H1 (cell line): ENCODE measurements around the gene OR2H1. TPM values are rescaled to one million over a fixed set of nuclear protein-coding genes. Genes with fewer than 3 reads are reported as not detected.

ENCODE experiments used
- CTCF ChIA-PET: fragments of 300-600 bp; sonication (Branson Sonifier 250); formaldehyde crosslinking; loops from one replicate; lab custom pipeline; 2021; ENCODE audit not compliant: partially characterized antibody; lab: Charles Lee
- POLR2A ChIA-PET: fragments of 300-600 bp; sonication (Branson Sonifier 250); formaldehyde crosslinking; loops from one replicate; lab custom pipeline; 2021; ENCODE audit warnings: inconsistent platforms; ENCODE audit not compliant: partially characterized antibody; lab: Charles Lee
- DNase-seq, 2 experiments: peaks; one replicate each; pipeline versions ENCODE4 v3.0.0 to v3.0.0-alpha.2; 2010 to 2022; ENCODE audit warnings: low spot score in 2 of 2, low read depth in 1 of 2, mixed read lengths in 1 of 2
- FAIRE-seq: peaks from 2 replicates; lab custom pipeline; 2011; peaks lifted over from hg19 to GRCh38; lab: Jason Lieb, UNC
- H2AFZ ChIP-seq: 2 replicates; pipeline ENCODE4 v1.8.1; 2012; ENCODE audit warnings: low read length, inconsistent platforms
- H2AK5ac ChIP-seq: 2 replicates; pipeline ENCODE4 v1.6.1; 2013; ENCODE audit warnings: low read depth, low read length
- H2BK120ac ChIP-seq: replicated peaks from 2 replicates; pipeline ENCODE3; 2013; ENCODE audit warnings: low read depth, low read length, inconsistent platforms
- H2BK12ac ChIP-seq: 2 replicates; pipeline ENCODE4 v1.6.1; 2013; ENCODE audit warnings: low read depth, low read length
- H2BK15ac ChIP-seq: 2 replicates; pipeline ENCODE4 v1.6.1; 2013; ENCODE audit warnings: low read length
- H2BK20ac ChIP-seq: 2 replicates; pipeline ENCODE4 v1.6.1; 2013; ENCODE audit warnings: low read length
- H2BK5ac ChIP-seq: 2 replicates; pipeline ENCODE4 v1.6.1; 2013; ENCODE audit warnings: low read depth, low read length
- H3K14ac ChIP-seq: 2 replicates; pipeline ENCODE4 v1.6.1; 2013; ENCODE audit warnings: inconsistent platforms; ENCODE audit not compliant: insufficient read length
- H3K18ac ChIP-seq: 2 replicates; pipeline ENCODE4 v1.6.1; 2013; ENCODE audit warnings: low read length; ENCODE audit errors: extremely low read depth
- H3K23ac ChIP-seq: 2 replicates; pipeline ENCODE4 v1.6.1; 2013; ENCODE audit warnings: inconsistent platforms; ENCODE audit not compliant: insufficient read length
- H3K23me2 ChIP-seq: 2 replicates; pipeline ENCODE4 v1.6.1; 2013; ENCODE audit warnings: low read depth, low read length
- H3K27ac ChIP-seq: 2 replicates; pipeline ENCODE4 v1.6.1; 2011; ENCODE audit warnings: low read depth, low read length, inconsistent platforms
- H3K27me3 ChIP-seq, 4 experiments: replicated peaks in 1 of 4; 1 replicate in 1 of 4; 2 replicates in 3 of 4; pipeline versions ENCODE4 v1.6.1 to v1.8.1; 2011 to 2013; ENCODE audit warnings: low read length in 3 of 4, mild to moderate bottlenecking in 3 of 4, inconsistent platforms in 2 of 4, mixed read lengths in 2 of 4, moderate library complexity in 1 of 4; ENCODE audit not compliant: control insufficient read depth in 3 of 4, insufficient read depth in 3 of 4; ENCODE audit errors: extremely low read depth in 1 of 4
- H3K36me3 ChIP-seq, 4 experiments: 2 replicates each; pipeline versions ENCODE4 v1.6.1 to v1.8.1; 2011 to 2013; ENCODE audit warnings: mild to moderate bottlenecking in 4 of 4, low read length in 3 of 4, moderate library complexity in 2 of 4, control low read depth in 1 of 4, inconsistent platforms in 1 of 4; ENCODE audit not compliant: insufficient read depth in 4 of 4, control insufficient read depth in 2 of 4
- H3K4ac ChIP-seq: replicated peaks from 2 replicates; pipeline ENCODE3; 2013; ENCODE audit warnings: low read length, low read depth, mixed read lengths, inconsistent platforms; ENCODE audit not compliant: insufficient read length
- H3K4me1 ChIP-seq, 4 experiments: replicated peaks in 1 of 4; 1 replicate in 1 of 4; 2 replicates in 3 of 4; pipeline versions ENCODE4 v1.6.1 to v1.8.1; 2011 to 2013; ENCODE audit warnings: low read length in 3 of 4, inconsistent platforms in 2 of 4, mixed read lengths in 1 of 4; ENCODE audit not compliant: insufficient read depth in 4 of 4, control insufficient read depth in 3 of 4
- H3K4me2 ChIP-seq, 2 experiments: 2 replicates each; pipeline versions ENCODE4 v1.6.1 to v1.8.1; 2011 to 2013; ENCODE audit warnings: low read depth in 2 of 2, low read length in 2 of 2, control low read depth in 1 of 2, inconsistent platforms in 1 of 2, mild to moderate bottlenecking in 1 of 2; ENCODE audit not compliant: insufficient read depth in 1 of 2
- H3K4me3 ChIP-seq, 4 experiments: fragments of 200-600, 300-600 bp in 1 of 4; sonication (generic), shearing (Covaris generic), sonication (Bioruptor Twin) in 1 of 4; 2 replicates each; pipeline versions ENCODE4 v1.5.1 to v1.8.1; 2011 to 2016; ENCODE audit warnings: low read length in 4 of 4, low read depth in 3 of 4, control low read depth in 2 of 4, inconsistent platforms in 2 of 4, mild to moderate bottlenecking in 2 of 4, mixed read lengths in 1 of 4, moderate library complexity in 1 of 4; ENCODE audit not compliant: insufficient read depth in 2 of 4; ENCODE audit errors: extremely low read depth in 1 of 4
- H3K56ac ChIP-seq: replicated peaks from 2 replicates; pipeline ENCODE3; 2013; ENCODE audit warnings: low read depth, mild to moderate bottlenecking, mixed read lengths, low read length, inconsistent platforms; ENCODE audit not compliant: insufficient read length
- H3K79me1 ChIP-seq: 2 replicates; pipeline ENCODE4 v1.6.1; 2013; ENCODE audit warnings: low read depth, low read length, control low read depth
- H3K79me2 ChIP-seq, 2 experiments: 2 replicates each; pipeline versions ENCODE4 v1.6.1 to v1.8.1; 2012 to 2013; ENCODE audit warnings: low read length in 2 of 2, mild to moderate bottlenecking in 2 of 2, inconsistent platforms in 1 of 2; ENCODE audit not compliant: insufficient read depth in 2 of 2, control insufficient read depth in 1 of 2
- H3K9ac ChIP-seq, 4 experiments: replicated peaks in 1 of 4; 1 replicate in 1 of 4; 2 replicates in 3 of 4; pipeline versions ENCODE4 v1.6.1 to v1.8.1; 2011 to 2013; ENCODE audit warnings: low read depth in 3 of 4, low read length in 3 of 4, control low read depth in 2 of 4, mild to moderate bottlenecking in 2 of 4, moderate library complexity in 2 of 4, inconsistent platforms in 1 of 4; ENCODE audit errors: extremely low read depth in 1 of 4
- H3K9me3 ChIP-seq, 2 experiments: 2 replicates each; pipeline versions ENCODE4 v1.6.1 to v1.8.1; 2012 to 2013; ENCODE audit warnings: mild to moderate bottlenecking in 2 of 2, moderate library complexity in 2 of 2, control low read depth in 1 of 2, inconsistent platforms in 1 of 2, low read depth in 1 of 2, low read length in 1 of 2, mixed read lengths in 1 of 2; ENCODE audit not compliant: insufficient read depth in 2 of 2
- H4K20me1 ChIP-seq, 2 experiments: replicated peaks in 1 of 2; 2 replicates each; pipeline versions ENCODE3 to v1.8.1; 2011 to 2013; ENCODE audit warnings: inconsistent platforms in 2 of 2, low read length in 2 of 2, mild to moderate bottlenecking in 1 of 2; ENCODE audit not compliant: insufficient read depth in 2 of 2, control insufficient read depth in 1 of 2
- H4K5ac ChIP-seq: 2 replicates; pipeline ENCODE4 v1.6.1; 2013; ENCODE audit warnings: low read length, low read depth, mixed read lengths, inconsistent platforms; ENCODE audit not compliant: insufficient read length
- H4K8ac ChIP-seq: 2 replicates; pipeline ENCODE4 v1.8.0; 2013; ENCODE audit warnings: mild to moderate bottlenecking, moderate library complexity, low read length, inconsistent platforms; ENCODE audit not compliant: insufficient read depth; ENCODE audit errors: extremely low read depth
- H4K91ac ChIP-seq: replicated peaks from 2 replicates; pipeline ENCODE3; 2013; ENCODE audit warnings: low read length, mixed read lengths, inconsistent platforms; ENCODE audit not compliant: insufficient read length
- ATF2 ChIP-seq: IDR thresholded peaks from 2 replicates; pipeline ENCODE4 v1.6.1; 2012; ENCODE audit warnings: low read length, inconsistent platforms
- ATF3 ChIP-seq: IDR thresholded peaks from 2 replicates; pipeline ENCODE4 v1.6.1; 2011; ENCODE audit warnings: low read depth, mild to moderate bottlenecking, low read length; ENCODE audit not compliant: insufficient read depth
- FOSL1 ChIP-seq: IDR thresholded peaks from 2 replicates; pipeline ENCODE4 v1.6.1; 2011; ENCODE audit warnings: mild to moderate bottlenecking, low read depth, low read length, moderate library complexity; ENCODE audit not compliant: insufficient read depth
- GTF2F1 ChIP-seq: IDR thresholded peaks from 2 replicates; pipeline ENCODE4 v1.6.1; 2012; ENCODE audit warnings: low read depth, low read length, improper control_type of control experiment, borderline replicate concordance
- HDAC6 ChIP-seq: IDR thresholded peaks from one replicate; pipeline ENCODE4 v1.7.1; 2012; ENCODE audit warnings: low read depth, mild to moderate bottlenecking, inconsistent platforms, low read length, moderate library complexity
- NANOG ChIP-seq: IDR thresholded peaks from 2 replicates; pipeline ENCODE4 v1.6.1; 2011; ENCODE audit warnings: low read length, low read depth, mild to moderate bottlenecking, inconsistent platforms; ENCODE audit not compliant: insufficient read depth, poor library complexity, severe bottlenecking
- RBBP5 ChIP-seq: IDR thresholded peaks from 2 replicates; pipeline ENCODE4 v1.7.1; 2012; ENCODE audit warnings: low read depth, mild to moderate bottlenecking, inconsistent platforms, low read length, moderate library complexity, borderline replicate concordance
- RNF2 ChIP-seq: fragments of 200-900, 300-1000 bp; sonication (generic); IDR thresholded peaks from 2 replicates; pipeline ENCODE4 v1.7.1; 2016; ENCODE audit warnings: borderline replicate concordance, low read depth, mild to moderate bottlenecking, antibody characterized with exemption, low read length; ENCODE audit not compliant: poor library complexity, severe bottlenecking; ENCODE audit errors: missing control alignments
- SAP30 ChIP-seq: fragments of 300-600 bp; sonication (generic); IDR thresholded peaks from 2 replicates; pipeline ENCODE4 v1.7.1; 2012; ENCODE audit warnings: low read length, moderate library complexity, mild to moderate bottlenecking, inconsistent platforms; ENCODE audit not compliant: insufficient read depth, insufficient replicate concordance
- SP4 ChIP-seq: IDR thresholded peaks from 2 replicates; pipeline ENCODE4 v1.6.1; 2012; ENCODE audit warnings: low read length, inconsistent platforms
- TAF1 ChIP-seq: IDR thresholded peaks from 2 replicates; pipeline ENCODE4 v1.6.1; 2011; ENCODE audit warnings: mild to moderate bottlenecking, low read depth, low read length
- WGBS, 2 experiments: shearing (Covaris generic) in 1 of 2; methylation state at CpG; one replicate each; pipeline versions ENCODE4 v1.1.6 to v1.1.7; 2013 to 2015; ENCODE audit warnings: low lambda C conversion rate in 2 of 2, mixed read lengths in 2 of 2, inconsistent platforms in 1 of 2, low coverage in 1 of 2, missing lambda C conversion rate in 1 of 2; ENCODE audit not compliant: insufficient replicate concordance in 2 of 2, insufficient coverage in 1 of 2, insufficient read length in 1 of 2; ENCODE audit errors: extremely low coverage in 1 of 2, missing lambda C conversion rate in 1 of 2; 5-methylcytosine and 5-hydroxymethylcytosine counted together
- polyA plus RNA-seq, 7 experiments: library from polyadenylated mRNA; depleted of rRNA in 3 of 7; stranded (reverse) in 5 of 7; unstranded in 2 of 7; fragments of >200 nt in 5 of 7; fragments of 200-250 nt in 2 of 7; gene quantifications; 1 replicate in 5 of 7; 2 replicates in 1 of 7; 4 replicates in 1 of 7; pipeline versions ENCODE4 v1.2.1 to v1.2.3, GENCODE V29; 2011 to 2013; ENCODE audit warnings: missing spikeins in 2 of 7, mixed read lengths in 2 of 7
- total RNA-seq: library from RNA; stranded (reverse); fragmentation: NEBNext Ultra II Directional; extraction: Animal tissue kit (Norgen Biotek cat#: 25700); gene quantifications from 2 replicates; pipeline ENCODE4 v1.2.1, GENCODE V29; 2021

Gene OR2H1
- total and polyA plus RNA-seq, 2 of the 8 experiments (the other 6 are each of a cell fraction or from before 2014, with no cell fraction given): not detected

GRCh38 chr6:29462022-29462421, 5.1 kb downstream of the OR2H1 start:
- no peak overlapping the region for H3K27ac ChIP-seq
- no peak overlapping the region for H3K56ac ChIP-seq
- H3K18ac ChIP-seq: no peak overlapping the region
- no peaks in the 10 kb centered on the region for H3K79me2 ChIP-seq
- no peak overlapping the region for H3K4ac ChIP-seq
- no peak overlapping the region for H3K14ac ChIP-seq
- H3K27me3 ChIP-seq: no peaks in the 10 kb centered on the region; a peak in 1 of 7 replicates
- H3K4me3 ChIP-seq: no peak overlapping the region
- CTCF ChIA-PET: interaction anchor here (1.2 to 1.4 kb wide), 2 partner anchors 48 to 131 kb away, joined by 4 to 5 read pairs; no protein-coding TSS in a partner anchor
- no peak overlapping the region for H3K23ac ChIP-seq
- H2AK5ac ChIP-seq: no peak overlapping the region
- no peak overlapping the region for H2AFZ ChIP-seq
- TF ChIP-seq SP4: no peak
- no peak for TF ChIP-seq RNF2
- no peak for TF ChIP-seq FOSL1
- TF ChIP-seq SAP30: no peak
- TF ChIP-seq ATF2: no peak
- no peak for TF ChIP-seq TAF1
- TF ChIP-seq HDAC6: no peak
- no peak for TF ChIP-seq NANOG
- no peak for TF ChIP-seq ATF3
- no peak for TF ChIP-seq GTF2F1
- TF ChIP-seq RBBP5: no peak
- TF ChIP-seq, all 59 proteins: peak for 0
- Histone ChIP-seq H3K4me2 (no peak overlapping the region), H2BK12ac (no peak overlapping the region), H3K4me1 (no peaks in the 10 kb centered on the region; a peak in 1 of 7 replicates), H4K91ac (no peak overlapping the region), H3K9me3 (no peaks in the 10 kb centered on the region), H2BK15ac (no peak overlapping the region), H2BK5ac (no peak overlapping the region), H3K36me3 (no peaks in the 10 kb centered on the region), H4K8ac (no peak overlapping the region; the same call in 1 of the 2 replicates), H3K79me1 (no peaks in the 10 kb centered on the region), H3K9ac (no peak overlapping the region), H4K20me1 (no peaks in the 10 kb centered on the region), H3K23me2 (no peaks in the 10 kb centered on the region), H4K5ac (no peak overlapping the region), H2BK20ac (no peak overlapping the region), H2BK120ac (no peak overlapping the region)
- no peak for DNase-seq
- POLR2A ChIA-PET: no interaction called here
- no peak for FAIRE-seq
- 85% methylated on average over 6 of the region's 6 CpGs; no CpG with 5 or more reads in 1 of the 2 experiments for WGBS, 2 experiments
